GM13976 (cell line): Measurements from ENCODE around the gene PCSK6.

Source experiments
- DNase-seq: peaks from one replicate; pipeline ENCODE4 v3.0.0; 2012; ENCODE audit warnings: low spot score
- CTCF ChIP-seq: IDR thresholded peaks from 2 replicates; pipeline ENCODE4 v1.5.1; 2012; ENCODE audit warnings: borderline replicate concordance, mild to moderate bottlenecking; ENCODE audit not compliant: insufficient read depth; ENCODE audit errors: extremely low read depth, missing control alignments, control extremely low read depth
- in situ Hi-C: fragments of 300-500 bp; cut with MboI; formaldehyde crosslinking; loops from one replicate; pipeline ENCODE4 v1.12.0; 2022; ENCODE audit warnings: low sequenced_read_pairs, mixed read lengths, inconsistent platforms; ENCODE audit not compliant: unreplicated experiment

PCSK6 gene

GRCh38 chr15:101528917-101529299 lies 39.4 kb upstream of the PCSK6 start:
- TF ChIP-seq CTCF: no peak
- DNase-seq: peak; percentile 8
- in situ Hi-C loops: no loop called here

GRCh38 chr15:101528108-101528916 lies 38.8 kb upstream of the PCSK6 start:
- TF ChIP-seq CTCF: no peak
- DNase-seq: no peak
- in situ Hi-C loops: no loop called here

GRCh38 chr15:101526890-101527289 lies 37.4 kb upstream of the PCSK6 start:
- DNase-seq: peak; percentile 18
- no peak for TF ChIP-seq CTCF
- in situ Hi-C loops: no loop called here

GRCh38 chr15:101526442-101526841 lies 36.9 kb upstream of the PCSK6 start:
- TF ChIP-seq CTCF: no peak
- in situ Hi-C loops: no loop called here
- DNase-seq: peak; percentile 33

GRCh38 chr15:101526021-101526420 lies 36.5 kb upstream of the PCSK6 start:
- no peak for TF ChIP-seq CTCF
- in situ Hi-C loops: no loop called here

GRCh38 chr15:101525087-101525669 lies 35.7 kb upstream of the PCSK6 start:
- DNase-seq: peak; percentile 12
- in situ Hi-C loops: no loop called here
- no peak for TF ChIP-seq CTCF

More at GRCh38 chr15:101526021-101526420, 36.5 kb upstream of the PCSK6 start:
- peak; percentile 18 for DNase-seq
